ENCODE measurements around the gene GGNBP2. TPM values are rescaled to one million over a fixed set of nuclear protein-coding genes. Genes with fewer than 3 reads are reported as not detected.

Gene GGNBP2
- polyA plus RNA-seq, 1 of the 3 experiments (the other 2 are of a cell fraction), result 79.3 TPM

DNA sequence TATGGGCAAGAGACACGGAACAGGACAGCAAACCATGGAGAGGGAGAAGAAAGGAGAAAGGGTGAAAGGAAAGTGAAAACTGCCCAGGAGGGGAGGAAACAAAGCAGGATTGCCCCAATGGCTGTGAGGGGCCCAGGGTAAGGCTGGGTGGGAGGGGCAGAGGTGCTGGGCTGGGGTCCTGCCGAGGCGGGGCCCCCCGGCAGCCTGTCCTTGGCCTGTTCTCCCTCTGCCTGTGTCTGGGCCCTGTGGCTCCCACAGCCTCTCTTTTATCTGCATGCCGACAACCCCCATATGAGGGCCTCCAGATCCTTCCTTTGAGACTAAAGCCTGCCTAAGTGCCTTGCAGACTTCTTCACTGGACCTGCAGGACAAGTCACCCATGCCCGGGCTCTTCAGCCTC is 42.8 kb upstream of the GGNBP2 start:
- H3K27ac ChIP-seq (ENCODE audit: low read depth in 2 of 2, low read length in 1 of 2), result no peak overlapping the region
- no peak overlapping the region for H2AFZ ChIP-seq (ENCODE audit: low read depth)
- CTCF ChIA-PET, result no interaction called here
- H3K4me3 ChIP-seq (ENCODE audit: low read depth in 2 of 2, low read length in 1 of 2), result no peak overlapping the region
- no peaks in the 10 kb centered on the region for H3K79me2 ChIP-seq (ENCODE audit: insufficient read depth)
- no peak for TF ChIP-seq MXI1 (IDR thresholded peaks at IDR 0.05; ENCODE audit: low read depth, low read length)
- TF ChIP-seq RCOR1 (IDR thresholded peaks at IDR 0.05; ENCODE audit: low read length), result no peak
- TF ChIP-seq SMC3 (IDR thresholded peaks at IDR 0.05; ENCODE audit: low read depth, low read length), result no peak
- TF ChIP-seq, protein P1, sequence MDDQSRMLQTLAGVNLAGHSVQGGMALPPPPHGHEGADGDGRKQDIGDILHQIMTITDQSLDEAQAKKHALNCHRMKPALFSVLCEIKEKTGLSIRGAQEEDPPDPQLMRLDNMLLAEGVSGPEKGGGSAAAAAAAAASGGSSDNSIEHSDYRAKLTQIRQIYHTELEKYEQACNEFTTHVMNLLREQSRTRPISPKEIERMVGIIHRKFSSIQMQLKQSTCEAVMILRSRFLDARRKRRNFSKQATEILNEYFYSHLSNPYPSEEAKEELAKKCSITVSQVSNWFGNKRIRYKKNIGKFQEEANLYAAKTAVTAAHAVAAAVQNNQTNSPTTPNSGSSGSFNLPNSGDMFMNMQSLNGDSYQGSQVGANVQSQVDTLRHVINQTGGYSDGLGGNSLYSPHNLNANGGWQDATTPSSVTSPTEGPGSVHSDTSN (IDR thresholded peaks at IDR 0.05), result no peak
- no peak for TF ChIP-seq FOSL2 (IDR thresholded peaks at IDR 0.05; ENCODE audit: borderline replicate concordance, low read depth)
- no peak for TF ChIP-seq POLR2AphosphoS5 (IDR thresholded peaks at IDR 0.05; ENCODE audit: low read depth, low read length)
- TF ChIP-seq FOXM1 (IDR thresholded peaks at IDR 0.05; ENCODE audit: low read depth), result no peak
- no peak for TF ChIP-seq NFIC (IDR thresholded peaks at IDR 0.05; ENCODE audit: borderline replicate concordance)
- TF ChIP-seq, protein P2, sequence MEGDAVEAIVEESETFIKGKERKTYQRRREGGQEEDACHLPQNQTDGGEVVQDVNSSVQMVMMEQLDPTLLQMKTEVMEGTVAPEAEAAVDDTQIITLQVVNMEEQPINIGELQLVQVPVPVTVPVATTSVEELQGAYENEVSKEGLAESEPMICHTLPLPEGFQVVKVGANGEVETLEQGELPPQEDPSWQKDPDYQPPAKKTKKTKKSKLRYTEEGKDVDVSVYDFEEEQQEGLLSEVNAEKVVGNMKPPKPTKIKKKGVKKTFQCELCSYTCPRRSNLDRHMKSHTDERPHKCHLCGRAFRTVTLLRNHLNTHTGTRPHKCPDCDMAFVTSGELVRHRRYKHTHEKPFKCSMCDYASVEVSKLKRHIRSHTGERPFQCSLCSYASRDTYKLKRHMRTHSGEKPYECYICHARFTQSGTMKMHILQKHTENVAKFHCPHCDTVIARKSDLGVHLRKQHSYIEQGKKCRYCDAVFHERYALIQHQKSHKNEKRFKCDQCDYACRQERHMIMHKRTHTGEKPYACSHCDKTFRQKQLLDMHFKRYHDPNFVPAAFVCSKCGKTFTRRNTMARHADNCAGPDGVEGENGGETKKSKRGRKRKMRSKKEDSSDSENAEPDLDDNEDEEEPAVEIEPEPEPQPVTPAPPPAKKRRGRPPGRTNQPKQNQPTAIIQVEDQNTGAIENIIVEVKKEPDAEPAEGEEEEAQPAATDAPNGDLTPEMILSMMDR (IDR thresholded peaks at IDR 0.05), result no peak
- TF ChIP-seq, protein P3, sequence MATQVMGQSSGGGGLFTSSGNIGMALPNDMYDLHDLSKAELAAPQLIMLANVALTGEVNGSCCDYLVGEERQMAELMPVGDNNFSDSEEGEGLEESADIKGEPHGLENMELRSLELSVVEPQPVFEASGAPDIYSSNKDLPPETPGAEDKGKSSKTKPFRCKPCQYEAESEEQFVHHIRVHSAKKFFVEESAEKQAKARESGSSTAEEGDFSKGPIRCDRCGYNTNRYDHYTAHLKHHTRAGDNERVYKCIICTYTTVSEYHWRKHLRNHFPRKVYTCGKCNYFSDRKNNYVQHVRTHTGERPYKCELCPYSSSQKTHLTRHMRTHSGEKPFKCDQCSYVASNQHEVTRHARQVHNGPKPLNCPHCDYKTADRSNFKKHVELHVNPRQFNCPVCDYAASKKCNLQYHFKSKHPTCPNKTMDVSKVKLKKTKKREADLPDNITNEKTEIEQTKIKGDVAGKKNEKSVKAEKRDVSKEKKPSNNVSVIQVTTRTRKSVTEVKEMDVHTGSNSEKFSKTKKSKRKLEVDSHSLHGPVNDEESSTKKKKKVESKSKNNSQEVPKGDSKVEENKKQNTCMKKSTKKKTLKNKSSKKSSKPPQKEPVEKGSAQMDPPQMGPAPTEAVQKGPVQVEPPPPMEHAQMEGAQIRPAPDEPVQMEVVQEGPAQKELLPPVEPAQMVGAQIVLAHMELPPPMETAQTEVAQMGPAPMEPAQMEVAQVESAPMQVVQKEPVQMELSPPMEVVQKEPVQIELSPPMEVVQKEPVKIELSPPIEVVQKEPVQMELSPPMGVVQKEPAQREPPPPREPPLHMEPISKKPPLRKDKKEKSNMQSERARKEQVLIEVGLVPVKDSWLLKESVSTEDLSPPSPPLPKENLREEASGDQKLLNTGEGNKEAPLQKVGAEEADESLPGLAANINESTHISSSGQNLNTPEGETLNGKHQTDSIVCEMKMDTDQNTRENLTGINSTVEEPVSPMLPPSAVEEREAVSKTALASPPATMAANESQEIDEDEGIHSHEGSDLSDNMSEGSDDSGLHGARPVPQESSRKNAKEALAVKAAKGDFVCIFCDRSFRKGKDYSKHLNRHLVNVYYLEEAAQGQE (IDR thresholded peaks at IDR 0.05; ENCODE audit: low read depth, low read length), result no peak
- no peak for TF ChIP-seq RXRA (IDR thresholded peaks at IDR 0.05; ENCODE audit: borderline replicate concordance, low read depth)
- TF ChIP-seq, protein P4, sequence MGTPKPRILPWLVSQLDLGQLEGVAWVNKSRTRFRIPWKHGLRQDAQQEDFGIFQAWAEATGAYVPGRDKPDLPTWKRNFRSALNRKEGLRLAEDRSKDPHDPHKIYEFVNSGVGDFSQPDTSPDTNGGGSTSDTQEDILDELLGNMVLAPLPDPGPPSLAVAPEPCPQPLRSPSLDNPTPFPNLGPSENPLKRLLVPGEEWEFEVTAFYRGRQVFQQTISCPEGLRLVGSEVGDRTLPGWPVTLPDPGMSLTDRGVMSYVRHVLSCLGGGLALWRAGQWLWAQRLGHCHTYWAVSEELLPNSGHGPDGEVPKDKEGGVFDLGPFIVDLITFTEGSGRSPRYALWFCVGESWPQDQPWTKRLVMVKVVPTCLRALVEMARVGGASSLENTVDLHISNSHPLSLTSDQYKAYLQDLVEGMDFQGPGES (IDR thresholded peaks at IDR 0.05; ENCODE audit: low read depth, low read length), result no peak
- no peak for TF ChIP-seq GATA2 (CRISPR knock-in tag; IDR thresholded peaks at IDR 0.05)
- 98% methylated on average over 6 of the region's 6 CpGs for WGBS (ENCODE audit: low lambda C conversion rate)
- H4K20me1 ChIP-seq (ENCODE audit: insufficient read depth), result no peaks in the 10 kb centered on the region
- H3K4me2 ChIP-seq, result no peak overlapping the region
- H3K27me3 ChIP-seq (ENCODE audit: insufficient read depth), result no peaks in the 10 kb centered on the region
- peaks cover 0 to 22% of the 10 kb centered on the region in 2 experiments; a peak in 1 of 4 replicates for H3K4me1 ChIP-seq (ENCODE audit: control insufficient read depth in 1 of 2, insufficient read depth in 2 of 2, low read depth in 1 of 2, low read length in 1 of 2)
- no peak overlapping the region for H3K9ac ChIP-seq
- POLR2A ChIA-PET, result no interaction called here
- no peak for DNase-seq
- H3K36me3 ChIP-seq (replicated peaks in 1 of 2; ENCODE audit: control insufficient read depth in 1 of 2, insufficient read depth in 2 of 2, low read length in 1 of 2), result peaks cover 27 to 43% of the 10 kb centered on the region in 2 experiments
- H3K9me3 ChIP-seq, result no peaks in the 10 kb centered on the region
- H3K9me2 ChIP-seq, result no peaks in the 10 kb centered on the region
- H3F3A ChIP-seq (replicated peaks; ENCODE audit: insufficient read depth), result no peaks in the 10 kb centered on the region
